GM19438 (cell line): ENCODE measurements around the gene NIPBL.

Experiments used
- ATAC-seq: cut with Tn5 transposase; IDR thresholded peaks from one replicate; pipeline ENCODE4 v1.9.1; 2021; ENCODE audit warnings: low read depth; ENCODE audit not compliant: unreplicated experiment

The NIPBL gene

GRCh38 chr5:36944607-36945225 is 68.1 kb downstream of the NIPBL start:
- no peak for ATAC-seq

GRCh38 chr5:36945687-36946086 is 69.1 kb downstream of the NIPBL start:
- no peak for ATAC-seq

- ATAC-seq: no peak
Observed at GRCh38 chr5:36946101-36946500, 69.5 kb downstream of the NIPBL start.

- ATAC-seq: no peak
Observed at GRCh38 chr5:36948041-36948440, 71.5 kb downstream of the NIPBL start.

- no peak for ATAC-seq
Observed at GRCh38 chr5:36948650-36949049, 72.1 kb downstream of the NIPBL start.

GRCh38 chr5:36949593-36949992 is 73.0 kb downstream of the NIPBL start:
- ATAC-seq: no peak

GRCh38 chr5:36950586-36951457 is 74.3 kb downstream of the NIPBL start:
- ATAC-seq: no peak

- ATAC-seq: no peak
Observed at GRCh38 chr5:36953043-36953442, 76.5 kb downstream of the NIPBL start.

- no peak for ATAC-seq
Observed at GRCh38 chr5:36957953-36958537, 81.5 kb downstream of the NIPBL start.

GRCh38 chr5:36958612-36959011 is 82.0 kb downstream of the NIPBL start:
- no peak for ATAC-seq

- no peak for ATAC-seq
Observed at GRCh38 chr5:36965179-36965578, 88.6 kb downstream of the NIPBL start.

- ATAC-seq: no peak
Observed at GRCh38 chr5:36969700-36970395, 93.3 kb downstream of the NIPBL start.

GRCh38 chr5:36978196-36978595 is 101.6 kb downstream of the NIPBL start:
- no peak for ATAC-seq

- no peak for ATAC-seq
Observed at GRCh38 chr5:36982146-36982545, 105.6 kb downstream of the NIPBL start.

GRCh38 chr5:36985387-36985786 is 108.8 kb downstream of the NIPBL start:
- no peak for ATAC-seq

- ATAC-seq: no peak
Observed at GRCh38 chr5:36988396-36988795, 111.8 kb downstream of the NIPBL start.

GRCh38 chr5:36998578-36998977 is 122.0 kb downstream of the NIPBL start:
- no peak for ATAC-seq

- no peak for ATAC-seq
Observed at GRCh38 chr5:37002176-37002751, 125.7 kb downstream of the NIPBL start.

- ATAC-seq: no peak
Observed at GRCh38 chr5:37005252-37005651, 128.7 kb downstream of the NIPBL start.

- no peak for ATAC-seq
Observed at GRCh38 chr5:37005946-37006540, 129.5 kb downstream of the NIPBL start.
